GM21529 (cell line): Measurements from ENCODE around the gene NLGN1.

Experiments used
- ATAC-seq: cut with Tn5 transposase; IDR thresholded peaks from one replicate; pipeline ENCODE4 v1.9.1; 2021; ENCODE audit not compliant: unreplicated experiment

The NLGN1 gene

DNA sequence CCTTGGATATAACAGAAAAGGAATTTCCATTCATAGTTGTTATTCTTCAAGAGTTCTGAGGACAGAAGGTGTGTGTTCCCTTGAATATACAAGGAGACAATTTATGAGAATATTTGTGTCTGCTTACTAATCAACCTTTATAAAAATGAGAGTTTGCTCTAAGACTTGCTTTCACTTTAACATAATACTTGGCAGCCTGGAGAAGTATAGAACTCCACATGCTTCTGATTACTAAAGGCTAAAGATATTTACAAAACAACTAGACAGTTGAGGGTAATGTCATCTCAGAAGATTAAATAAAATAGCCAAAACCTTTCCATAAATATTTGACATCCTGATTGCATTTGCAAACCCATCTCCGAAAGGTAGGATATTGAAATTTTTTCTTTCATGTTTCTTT is 734.5 kb downstream of the NLGN1 start:
- ATAC-seq: no peak

- ATAC-seq: no peak
Observed at GRCh38 chr3:174132421-174133042, 735.0 kb downstream of the NLGN1 start.

- no peak for ATAC-seq
Observed at GRCh38 chr3:174146008-174146407, 748.5 kb downstream of the NLGN1 start.

DNA sequence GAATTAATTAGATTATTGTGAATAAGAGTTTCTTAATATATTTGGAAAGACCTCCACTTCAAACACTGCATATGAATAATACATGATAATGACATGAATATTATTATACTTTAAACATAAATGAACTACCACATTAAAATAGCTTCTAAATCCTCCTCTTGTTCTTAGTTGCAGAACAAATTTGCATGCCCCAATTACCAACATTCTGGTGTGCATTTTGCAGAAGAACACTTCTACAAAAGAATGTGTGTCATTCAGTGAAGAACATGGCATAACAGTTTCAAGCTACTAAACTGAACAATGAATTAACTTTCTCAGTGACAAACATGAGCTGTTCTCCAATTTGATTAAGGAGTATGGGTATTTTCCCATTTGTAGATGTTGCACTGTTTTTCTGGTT is 750.3 kb downstream of the NLGN1 start:
- ATAC-seq: no peak

GRCh38 chr3:174153871-174154270 is 756.3 kb downstream of the NLGN1 start:
- ATAC-seq: no peak

DNA sequence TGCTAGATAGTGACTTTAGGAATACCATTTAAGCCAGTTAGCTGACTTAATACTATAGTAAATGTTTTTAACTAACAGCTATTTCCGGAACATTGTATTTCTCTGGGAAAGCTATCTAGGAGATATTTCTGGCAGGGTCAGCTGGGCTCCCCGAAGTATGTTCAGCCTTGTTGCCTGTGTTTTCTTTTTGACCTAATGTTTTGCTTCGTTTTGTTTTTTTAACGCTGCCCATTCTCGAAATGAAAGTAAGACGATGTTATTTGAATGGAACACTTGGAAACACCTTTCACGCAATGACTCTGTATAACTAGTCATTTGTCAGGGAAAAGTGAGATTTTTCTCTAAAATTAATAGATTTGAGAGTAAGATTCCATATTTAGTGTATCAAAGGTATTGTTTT is 758.7 kb downstream of the NLGN1 start:
- ATAC-seq: no peak

DNA sequence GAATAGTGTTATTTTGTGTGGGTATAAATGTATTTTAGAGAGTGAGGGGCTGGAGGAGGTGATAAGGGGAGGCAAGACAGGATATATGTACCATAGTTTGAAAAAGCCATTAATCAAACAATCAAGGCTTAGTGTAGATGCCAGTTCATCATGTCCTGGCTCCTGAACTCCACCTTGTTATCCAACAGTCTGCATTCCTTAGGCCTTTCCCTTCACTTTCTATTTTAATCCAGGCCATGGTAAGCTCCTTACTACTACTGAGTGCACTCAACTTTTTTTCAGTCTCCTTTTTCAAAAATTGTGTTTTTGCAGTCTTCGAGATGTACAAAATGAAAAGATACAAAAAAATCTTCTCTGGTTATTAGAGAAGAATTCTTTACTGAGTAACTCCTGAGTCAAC is 761.1 kb downstream of the NLGN1 start:
- ATAC-seq: no peak

GRCh38 chr3:174159604-174160003 is 762.1 kb downstream of the NLGN1 start:
- ATAC-seq: no peak

DNA sequence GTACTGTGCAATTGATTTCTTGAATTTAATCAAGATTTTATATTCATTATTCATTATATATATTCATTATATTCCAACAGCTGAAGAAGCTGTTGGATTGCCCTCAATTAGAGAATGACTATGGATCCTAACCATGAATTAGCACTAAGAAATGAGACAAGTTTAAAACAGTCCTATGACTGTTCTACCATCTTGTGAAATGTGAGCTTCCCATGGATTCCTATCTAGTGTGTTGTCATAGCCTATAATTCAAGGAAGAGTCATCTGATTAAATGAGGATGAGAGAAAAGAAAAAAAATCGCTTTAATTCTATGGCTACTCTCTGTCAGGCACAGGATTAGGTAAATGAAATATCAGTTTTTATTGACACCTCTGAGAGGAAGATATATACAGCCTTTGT is 765.0 kb downstream of the NLGN1 start:
- ATAC-seq: no peak

DNA sequence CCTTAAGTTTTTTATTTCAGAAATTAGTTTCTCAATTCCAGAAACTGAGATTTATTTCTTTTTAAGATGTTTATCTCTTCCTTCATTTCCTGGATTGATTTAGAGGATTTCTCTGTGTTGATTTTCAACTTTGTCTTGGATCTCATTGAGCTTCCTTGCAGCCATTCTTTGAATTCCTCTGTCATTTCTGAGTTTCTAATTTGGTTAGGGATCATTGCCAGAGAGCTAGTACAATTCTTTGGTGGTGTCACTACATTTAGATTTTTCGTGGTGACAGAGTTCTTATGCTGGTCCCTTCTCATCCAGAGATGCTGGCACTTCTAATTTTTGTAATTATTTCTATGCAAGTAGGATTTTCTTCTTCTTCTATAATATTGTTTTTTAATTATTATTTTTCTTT is 770.5 kb downstream of the NLGN1 start:
- ATAC-seq: no peak

DNA sequence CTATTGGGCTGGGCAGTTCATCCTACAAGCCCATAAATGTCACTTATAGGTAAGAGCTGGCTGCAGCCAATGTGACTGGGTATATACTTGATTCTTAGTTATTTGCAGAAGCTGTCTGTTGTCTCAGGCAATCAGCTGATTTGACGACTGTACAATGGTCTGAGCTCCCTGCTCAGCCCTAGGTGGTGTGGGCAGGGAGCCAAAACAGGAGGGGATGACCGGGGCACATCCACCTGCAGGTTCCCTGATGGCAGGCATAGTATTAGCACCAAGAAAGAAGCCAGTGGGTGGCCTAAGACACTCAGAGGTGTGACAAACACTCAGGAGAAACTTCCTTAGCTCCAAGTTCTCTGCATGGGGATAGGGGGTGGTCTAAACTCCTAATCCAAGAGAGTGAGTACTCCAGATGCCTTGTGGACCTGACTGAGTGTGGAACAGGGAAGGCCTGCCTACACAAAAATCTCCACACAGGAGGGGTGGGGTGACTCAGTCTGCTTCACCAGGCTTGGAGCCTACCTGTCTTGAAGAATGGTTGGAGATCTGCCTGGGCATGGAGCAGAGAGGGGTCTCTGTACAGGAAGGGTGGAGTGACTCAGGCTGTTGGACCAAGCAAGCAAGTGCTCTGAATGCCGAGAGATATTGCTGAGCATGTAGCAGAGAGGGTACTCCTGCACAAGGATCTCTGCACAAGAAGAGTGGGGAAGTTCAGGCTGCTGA is 771.2 kb downstream of the NLGN1 start:
- no peak for ATAC-seq

DNA sequence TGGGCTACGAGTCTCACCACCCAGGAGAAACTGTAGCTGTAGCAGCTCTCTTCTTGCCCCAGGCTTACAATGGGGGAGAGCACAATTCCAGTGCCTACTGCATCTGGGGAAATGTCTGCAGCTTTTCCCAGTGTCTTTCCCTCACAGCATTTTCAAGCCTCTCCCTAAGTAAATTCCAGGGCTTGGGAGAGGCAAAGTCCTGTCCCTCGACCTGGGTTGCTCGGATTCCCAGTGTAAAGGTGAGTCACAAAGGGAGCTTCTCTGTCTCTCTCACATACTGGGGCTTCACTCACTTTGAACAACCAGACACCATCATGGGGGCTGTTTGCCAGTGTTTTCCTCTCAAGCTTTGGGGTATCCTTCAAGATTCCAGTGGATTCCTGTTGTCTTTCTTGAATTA is 772.2 kb downstream of the NLGN1 start:
- no peak for ATAC-seq

DNA sequence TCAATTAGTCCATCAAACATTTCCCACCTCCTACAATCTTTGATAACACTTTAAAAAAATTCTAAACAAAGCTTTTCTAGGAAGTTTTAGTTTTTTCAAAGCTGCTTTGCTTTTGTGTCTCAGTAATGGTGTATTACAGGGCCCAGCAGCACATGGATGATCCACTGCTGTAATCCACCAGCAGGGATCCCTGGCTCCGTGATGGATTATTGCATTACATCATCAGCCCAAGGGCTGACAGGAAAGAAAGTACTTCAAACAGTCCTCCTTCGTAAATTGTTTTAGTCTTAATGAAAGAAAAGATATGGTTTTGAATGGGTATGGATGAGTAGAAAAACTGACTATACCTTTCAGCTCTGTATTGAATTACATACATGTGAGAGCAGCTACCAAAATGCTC is 772.7 kb downstream of the NLGN1 start:
- no peak for ATAC-seq

DNA sequence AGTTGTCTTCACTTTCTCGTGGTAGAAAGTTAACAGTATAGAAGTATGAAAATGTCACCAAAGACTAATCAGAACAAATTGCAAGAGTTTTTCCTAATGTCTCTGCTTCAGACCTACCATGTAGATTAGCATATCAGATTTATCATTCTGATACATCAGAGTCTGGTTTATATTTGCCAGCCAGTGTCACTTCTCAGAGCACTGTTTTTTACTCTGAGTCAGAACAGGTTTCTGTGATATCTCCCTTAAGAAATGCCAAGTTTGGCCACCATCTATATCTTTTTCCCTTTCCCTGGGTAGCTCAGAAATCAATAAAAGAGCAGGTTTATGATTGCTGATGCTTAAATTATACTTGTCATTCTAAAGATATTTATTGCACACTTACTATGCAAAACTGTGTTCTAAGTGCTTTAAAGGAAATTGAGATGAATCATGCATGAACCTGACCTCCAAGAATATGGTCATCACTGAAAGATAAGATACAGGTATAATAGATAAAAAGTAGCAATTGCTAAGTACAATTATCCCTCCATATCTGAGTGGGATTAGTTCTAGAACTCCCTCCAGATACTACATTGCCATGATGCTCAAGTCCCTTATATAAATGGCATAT is 788.9 kb downstream of the NLGN1 start:
- no peak for ATAC-seq

- no peak for ATAC-seq
Observed at GRCh38 chr3:174191380-174191779, 793.8 kb downstream of the NLGN1 start.

DNA sequence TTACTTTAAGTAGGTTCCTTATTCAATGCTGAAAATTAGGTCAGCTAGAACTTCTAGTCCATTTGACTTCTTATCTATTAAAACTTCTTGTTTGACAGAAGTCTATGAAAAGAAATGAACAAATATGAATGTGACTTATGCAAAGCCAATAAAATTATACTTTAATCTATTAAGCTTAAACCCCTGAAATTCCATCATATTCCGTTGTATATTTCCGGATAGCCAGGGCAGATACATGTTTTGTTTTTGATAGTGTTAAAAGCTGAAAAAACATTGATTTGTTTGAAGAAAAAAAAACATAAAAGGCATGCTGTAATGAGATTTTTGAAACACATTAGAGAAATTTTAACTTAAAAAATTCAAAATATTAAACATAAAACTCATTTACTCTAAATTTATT is 794.4 kb downstream of the NLGN1 start:
- no peak for ATAC-seq

DNA sequence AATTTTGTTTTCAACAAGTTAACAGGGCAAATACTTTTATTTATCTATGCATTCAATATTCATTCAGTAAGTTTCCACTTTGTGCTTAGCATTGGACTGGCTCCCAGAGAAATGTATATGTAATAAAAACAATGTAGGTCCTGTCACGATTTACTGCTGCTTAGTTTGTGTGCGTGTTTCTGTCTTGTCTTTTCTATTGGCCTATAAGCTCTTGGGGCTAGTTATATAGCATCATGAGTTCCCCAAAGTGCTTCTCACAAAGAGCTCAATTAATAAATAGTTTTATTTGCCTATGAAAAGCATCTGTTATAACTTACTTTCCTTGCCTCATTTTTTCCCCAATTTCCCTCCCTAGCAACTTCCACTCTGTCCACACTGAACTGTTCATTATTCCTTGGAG is 794.9 kb downstream of the NLGN1 start:
- no peak for ATAC-seq

DNA sequence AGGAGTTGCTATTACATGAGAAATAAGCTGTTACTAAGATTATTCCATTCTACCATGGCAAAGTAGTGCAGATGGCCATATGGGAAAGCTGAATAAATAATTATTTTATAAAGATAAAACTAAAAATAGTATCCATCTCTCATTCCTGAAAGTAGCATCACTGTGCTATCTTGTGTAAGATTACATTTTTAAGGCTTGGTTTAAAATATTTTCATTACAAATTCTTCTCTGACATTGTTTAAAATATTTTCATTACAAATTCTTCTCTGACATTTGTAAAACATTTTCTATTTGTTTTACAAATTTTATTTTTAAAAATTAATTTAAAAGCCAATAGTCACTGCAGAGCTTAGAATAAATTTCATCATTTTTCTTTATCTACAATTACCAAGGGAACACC is 796.1 kb downstream of the NLGN1 start:
- ATAC-seq: no peak

DNA sequence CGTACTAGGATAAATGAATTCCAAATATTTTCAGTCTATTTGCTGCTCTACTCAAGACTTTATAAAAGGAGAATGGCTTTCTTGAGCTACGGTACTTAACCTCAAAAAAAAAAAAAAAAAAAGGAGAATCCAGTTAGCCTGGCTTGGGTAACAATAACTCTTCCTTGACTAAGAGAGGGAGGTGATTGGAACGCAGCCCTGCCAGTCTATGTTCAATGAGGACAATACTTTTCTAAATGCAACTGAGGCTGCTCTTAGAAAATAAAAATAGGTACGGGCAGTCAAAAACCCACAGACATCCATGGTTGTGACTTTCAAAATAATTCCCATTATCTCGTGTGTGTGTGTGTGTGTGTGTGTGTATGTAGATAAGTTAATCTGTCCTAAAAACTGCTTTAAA is 799.9 kb downstream of the NLGN1 start:
- ATAC-seq: no peak

GRCh38 chr3:174198199-174198598 is 800.7 kb downstream of the NLGN1 start:
- ATAC-seq: no peak

- no peak for ATAC-seq
Observed at GRCh38 chr3:174199696-174200095, 802.2 kb downstream of the NLGN1 start.

DNA sequence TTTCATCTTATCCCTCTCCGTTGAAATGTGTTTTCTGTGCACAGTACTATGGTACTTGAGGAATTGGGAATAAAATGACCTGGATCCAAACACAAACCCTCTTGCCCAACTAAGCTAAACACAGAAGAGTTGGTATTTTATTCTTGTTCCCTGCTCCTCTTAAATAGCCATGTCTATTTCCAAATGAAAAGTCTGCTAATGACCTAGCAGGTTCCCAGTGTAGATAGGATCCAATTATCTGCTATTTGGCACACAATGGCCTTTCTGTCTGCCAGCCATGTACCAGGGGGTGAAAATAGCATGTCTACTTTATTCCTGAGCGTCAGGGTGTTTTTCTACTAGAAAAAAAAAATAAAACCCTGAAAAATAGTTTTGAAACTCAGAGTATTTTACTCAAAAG is 804.6 kb downstream of the NLGN1 start:
- ATAC-seq: no peak

DNA sequence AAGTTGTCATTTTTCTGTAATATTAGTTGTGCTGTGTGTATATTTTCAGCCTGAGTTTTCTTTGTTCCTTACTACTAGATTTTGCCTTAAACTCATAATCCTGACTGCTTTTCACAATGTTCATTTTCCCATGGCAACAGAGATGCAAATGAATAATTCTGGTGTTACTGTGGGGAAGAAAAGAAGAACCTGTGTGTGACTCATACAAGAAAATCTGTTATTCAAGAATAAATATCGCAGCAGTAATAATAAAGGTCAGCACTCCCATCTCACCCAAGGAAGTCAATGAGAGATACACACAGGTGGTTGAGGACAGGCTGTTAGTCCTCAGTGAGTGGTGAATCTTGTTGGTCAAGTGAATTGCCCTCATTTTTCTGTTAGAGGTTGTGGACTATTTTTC is 805.0 kb downstream of the NLGN1 start:
- no peak for ATAC-seq
